GM12878 (cell line): Measurements from ENCODE around the gene ADISSP. TPM values are rescaled to one million over a fixed set of nuclear protein-coding genes. Genes with fewer than 3 reads are reported as not detected.

Experiments used
- ATAC-seq: fragments of 200-7000 bp; cut with Tn5 transposase; 3 replicates; pipeline ENCODE4 v1.9.1; 2020; ENCODE audit warnings: mild to moderate bottlenecking, moderate library complexity
- BruUV-seq: library from RNA; stranded (reverse); fragments of 400-500 nt; replicated peaks from 2 replicates; lab custom pipeline; 2021; lab: Mats Ljungman, UMichigan
- CTCF ChIA-PET: fragments of 300-600 bp; sonication (Branson Sonifier 250); formaldehyde crosslinking; extraction: SDS; loops from one replicate; lab custom pipeline; 2021; ENCODE audit warnings: inconsistent platforms; lab: Yijun Ruan, JAX
- POLR2A ChIA-PET: fragments of 350-600 bp; formaldehyde crosslinking; extraction: SDS; loops from one replicate; lab custom pipeline; 2021; ENCODE audit warnings: inconsistent platforms; lab: Charles Lee
- RAD21 ChIA-PET: fragments of 300-600 bp; sonication (Branson Sonifier 250); formaldehyde crosslinking; loops from one replicate; lab custom pipeline; 2023; ENCODE audit warnings: antibody characterized with exemption; ENCODE audit not compliant: unreplicated experiment; lab: Charles Lee
- SMC1A ChIA-PET: fragments of 300-600 bp; sonication (Branson Sonifier 250); formaldehyde crosslinking; loops from one replicate; lab custom pipeline; 2023; ENCODE audit not compliant: unreplicated experiment, uncharacterized antibody; lab: Charles Lee
- DNase-seq: peaks from one replicate; pipeline ENCODE4 v3.0.0-alpha.2; 2011; ENCODE audit warnings: low read depth, low spot score
- FAIRE-seq: peaks from 3 replicates; lab custom pipeline; 2011; peaks lifted over from hg19 to GRCh38; lab: Jason Lieb, UNC
- H2AFZ ChIP-seq: 2 replicates; pipeline ENCODE4 v1.6.0; 2011; ENCODE audit warnings: low read depth, low read length, control low read depth; ENCODE audit not compliant: control insufficient read depth
- H3K27ac ChIP-seq: 2 replicates; pipeline ENCODE4 v1.5.1; 2011; ENCODE audit warnings: control low read depth; ENCODE audit not compliant: control insufficient read depth, insufficient read depth
- H3K27me3 ChIP-seq, 2 experiments: replicated peaks in 1 of 2; 2 replicates each; pipeline versions ENCODE4 v1.6.0 to v1.6.1; 2011; ENCODE audit warnings: low read length in 1 of 2; ENCODE audit not compliant: control insufficient read depth in 2 of 2, insufficient read depth in 2 of 2
- H3K36me3 ChIP-seq, 2 experiments: 2 replicates each; pipeline ENCODE4 v1.5.1; 2011; ENCODE audit warnings: low read length in 1 of 2; ENCODE audit not compliant: control insufficient read depth in 2 of 2, insufficient read depth in 2 of 2
- H3K4me1 ChIP-seq: 2 replicates; pipeline ENCODE4 v1.6.1; 2011; ENCODE audit warnings: mild to moderate bottlenecking, low read length, moderate library complexity, mixed read lengths; ENCODE audit not compliant: control insufficient read depth, insufficient read depth
- H3K4me2 ChIP-seq: 2 replicates; pipeline ENCODE4 v1.6.0; 2011; ENCODE audit warnings: control low read depth; ENCODE audit not compliant: control insufficient read depth, insufficient read depth
- H3K4me3 ChIP-seq: fragments of 200-600 bp; sonication (generic); 2 replicates; pipeline ENCODE4 v1.5.1; 2016
- H3K79me2 ChIP-seq: 2 replicates; pipeline ENCODE4 v1.6.0; 2011; ENCODE audit warnings: low read length; ENCODE audit not compliant: control insufficient read depth, insufficient read depth
- H3K9ac ChIP-seq: 2 replicates; pipeline ENCODE4 v1.8.0; 2011; ENCODE audit warnings: low read length, control low read depth, mixed read lengths; ENCODE audit not compliant: control insufficient read depth, insufficient read depth
- H3K9me3 ChIP-seq: replicated peaks from 3 replicates; pipeline ENCODE4 v1.5.1; 2011; ENCODE audit warnings: mild to moderate bottlenecking, low read length; ENCODE audit not compliant: control insufficient read depth, insufficient read depth
- H4K20me1 ChIP-seq: 2 replicates; pipeline ENCODE4 v1.6.0; 2011; ENCODE audit not compliant: control insufficient read depth, insufficient read depth
- BMI1 ChIP-seq: fragments of 450-650 bp; IDR thresholded peaks from 2 replicates; pipeline ENCODE4 v1.6.1; 2016; ENCODE audit warnings: mild to moderate bottlenecking, moderate library complexity, borderline replicate concordance
- CREB1 ChIP-seq: IDR thresholded peaks from 2 replicates; pipeline ENCODE4 v1.6.1; 2012; ENCODE audit warnings: low read depth, mild to moderate bottlenecking, inconsistent platforms
- CREM ChIP-seq: IDR thresholded peaks from 2 replicates; pipeline ENCODE4 v1.6.1; 2014; ENCODE audit warnings: antibody characterized with exemption, low read depth
- FOXK2 ChIP-seq: fragments of 450-650 bp; IDR thresholded peaks from 2 replicates; pipeline ENCODE4 v1.6.1; 2017; ENCODE audit warnings: mild to moderate bottlenecking, moderate library complexity
- HCFC1 ChIP-seq: fragments of 150-350 bp; IDR thresholded peaks from 2 replicates; pipeline ENCODE4 v1.6.1; 2014; ENCODE audit warnings: low read length
- HDAC2 ChIP-seq: fragments of 200-600 bp; sonication (generic); IDR thresholded peaks from 2 replicates; pipeline ENCODE4 v1.6.1; 2017
- LARP7 ChIP-seq: fragments of 450-650 bp; IDR thresholded peaks from 2 replicates; pipeline ENCODE4 v1.6.1; 2017; ENCODE audit warnings: mild to moderate bottlenecking
- MTA2 ChIP-seq: fragments of 450-650 bp; IDR thresholded peaks from 2 replicates; pipeline ENCODE4 v1.6.1; 2016; ENCODE audit warnings: low read depth, mild to moderate bottlenecking, moderate library complexity
- NRF1 ChIP-seq: conservative IDR thresholded peaks from 2 replicates; pipeline ENCODE4 v1.6.1; 2011; ENCODE audit warnings: mild to moderate bottlenecking, low read depth, low read length, improper control_type of control experiment
- POLR2AphosphoS2 ChIP-seq: IDR thresholded peaks from 2 replicates; pipeline ENCODE4 v1.6.1; 2011; ENCODE audit warnings: low read depth, mild to moderate bottlenecking, low read length, improper control_type of control experiment, moderate library complexity
- STAT1 ChIP-seq: fragments of 450-650 bp; conservative IDR thresholded peaks from 2 replicates; pipeline ENCODE4 v1.6.1; 2014; ENCODE audit warnings: antibody characterized with exemption, mild to moderate bottlenecking
- SUPT20H ChIP-seq: IDR thresholded peaks from 2 replicates; pipeline ENCODE4 v1.6.1; 2011; ENCODE audit warnings: low read depth, mild to moderate bottlenecking, low read length, moderate library complexity, borderline replicate concordance; ENCODE audit not compliant: control insufficient read depth
- TAF1 ChIP-seq: IDR thresholded peaks from 2 replicates; pipeline ENCODE4 v1.6.1; 2011; ENCODE audit warnings: mild to moderate bottlenecking, low read depth, low read length, borderline replicate concordance
- TCF3 ChIP-seq: IDR thresholded peaks from 2 replicates; pipeline ENCODE4 v1.6.1; 2012; ENCODE audit warnings: low read depth, mild to moderate bottlenecking, low read length, borderline replicate concordance; ENCODE audit not compliant: insufficient read depth
- WGBS: methylation state at CpG from one replicate; pipeline ENCODE4 v1.1.6; 2016; ENCODE audit warnings: low lambda C conversion rate; ENCODE audit not compliant: insufficient replicate concordance, insufficient coverage; ENCODE audit errors: missing lambda C conversion rate; 5-methylcytosine and 5-hydroxymethylcytosine counted together
- in situ Hi-C: fragments of 300-500 bp; cut with MboI; formaldehyde crosslinking; loops from 9 replicates; pipeline ENCODE4 v1.14.3; 2018; ENCODE audit warnings: mixed read lengths
- intact Hi-C: fragments of 100-400 bp; cut with micrococcal nuclease; formaldehyde crosslinking; loops from one replicate; pipeline ENCODE4 v1.14.2; 2022; ENCODE audit not compliant: unreplicated experiment
- polyA plus RNA-seq, 11 experiments: library from polyadenylated mRNA; depleted of rRNA in 4 of 11; unstranded in 6 of 11; stranded (reverse) in 5 of 11; fragments of >200 nt; fragmentation: Nextera tagmentation in 4 of 11; fragmentation: Illumina TruSeq in 1 of 11; extraction: Ambion mirVana in 4 of 11; extraction: Trizol in 1 of 11; gene quantifications; 1 replicate in 1 of 11; 2 replicates in 10 of 11; pipeline versions ENCODE4 v1.2.1 to v1.2.3, GENCODE V29; 2011 to 2016; ENCODE audit warnings: inconsistent platforms in 2 of 11, missing spikeins in 2 of 11, low read depth in 1 of 11
- total RNA-seq, 4 experiments: library from RNA; depleted of rRNA in 3 of 4; stranded (reverse); fragments of >200 nt in 3 of 4; fragmentation: Illumina TruSeq in 1 of 4; extraction: Trizol in 1 of 4; gene quantifications; 2 replicates each; pipeline versions ENCODE4 v1.2.1 to v1.2.3, GENCODE V29; 2013 to 2021
- TF ChIP-seq, protein P1 (sequence below): fragments of 150-350 bp; IDR thresholded peaks from 2 replicates; pipeline ENCODE4 v1.6.1; 2014; ENCODE audit warnings: mild to moderate bottlenecking, low read depth, low read length
- TF ChIP-seq, protein P2 (sequence below): fragments of 450-650 bp; IDR thresholded peaks from 2 replicates; pipeline ENCODE4 v1.6.1; 2017; ENCODE audit warnings: mild to moderate bottlenecking, moderate library complexity
- TF ChIP-seq, protein P3 (sequence below): fragments of 450-650 bp; conservative IDR thresholded peaks from 2 replicates; pipeline ENCODE4 v1.6.1; 2017; ENCODE audit warnings: mild to moderate bottlenecking, moderate library complexity
- TF ChIP-seq, protein P4 (sequence below): IDR thresholded peaks from 2 replicates; pipeline ENCODE4 v1.6.1; 2011; ENCODE audit warnings: borderline replicate concordance, low read depth, mild to moderate bottlenecking, moderate library complexity, mixed read lengths, low read length; ENCODE audit not compliant: insufficient read depth; ENCODE audit errors: extremely low read length

The ADISSP gene
- total and polyA plus RNA-seq, 10 of the 15 experiments (the other 5 are each of a cell fraction or from before 2014, with no cell fraction given) = 0.80 to 96.3 (median 38.6) TPM

DNA sequence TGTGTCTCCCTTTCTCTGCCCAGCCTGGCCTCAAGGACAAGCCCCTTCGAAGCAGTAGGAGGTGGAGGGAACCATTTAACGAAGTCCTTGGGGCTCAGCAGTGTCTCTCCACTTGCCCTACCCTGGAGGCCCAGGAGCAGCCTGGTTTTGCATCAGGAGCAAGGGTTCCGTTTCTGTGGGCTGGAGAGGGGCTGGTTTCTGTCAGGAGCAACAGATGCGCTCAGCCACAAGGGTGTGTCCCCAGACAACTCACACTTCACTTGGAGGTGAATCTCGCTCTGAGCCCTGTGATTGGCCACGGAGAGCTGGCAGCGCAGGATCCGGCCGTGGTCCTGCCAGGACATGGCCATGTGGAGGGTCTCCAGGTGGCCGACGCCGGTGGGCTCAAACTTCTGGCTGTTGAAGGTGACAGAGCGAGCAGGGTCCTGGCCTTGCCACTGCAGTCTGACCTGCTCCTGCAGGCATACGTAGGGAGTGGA lies 62.0 kb downstream of the ADISSP start:
- H3K79me2 ChIP-seq = no peaks in the 10 kb centered on the region
- H3K27me3 ChIP-seq = peaks cover 0 to 2% of the 10 kb centered on the region in 2 experiments; a peak in 2 of 4 replicates
- BruUV-seq = no TSS peak
- H3K4me2 ChIP-seq = no peak overlapping the region
- ATAC-seq (no peak), DNase-seq (no peak), FAIRE-seq (no peak)
- H3K9ac ChIP-seq = no peak overlapping the region
- intact Hi-C loops = no loop called here
- no peaks in the 10 kb centered on the region for H3K4me1 ChIP-seq
- WGBS = 36% methylated on average over 14 of the region's 14 CpGs
- no peaks in the 10 kb centered on the region for H3K36me3 ChIP-seq
- ChIA-PET SMC1A (no interaction called here), CTCF (interaction anchor here (1.1 kb wide), 1 partner anchor 11 kb away, joined by 3 read pairs; no protein-coding TSS in a partner anchor), RAD21 (no interaction called here), POLR2A (no interaction called here)
- H3K27ac ChIP-seq = no peak overlapping the region
- no peaks in the 10 kb centered on the region for H3K9me3 ChIP-seq
- in situ Hi-C loops = no loop called here
- H2AFZ ChIP-seq = no peak overlapping the region
- no peak overlapping the region for H3K4me3 ChIP-seq
- H4K20me1 ChIP-seq = no peaks in the 10 kb centered on the region
- TF ChIP-seq HCFC1 = no peak
- no peak for TF ChIP-seq MTA2
- no peak for TF ChIP-seq CREM
- TF ChIP-seq, protein P1, sequence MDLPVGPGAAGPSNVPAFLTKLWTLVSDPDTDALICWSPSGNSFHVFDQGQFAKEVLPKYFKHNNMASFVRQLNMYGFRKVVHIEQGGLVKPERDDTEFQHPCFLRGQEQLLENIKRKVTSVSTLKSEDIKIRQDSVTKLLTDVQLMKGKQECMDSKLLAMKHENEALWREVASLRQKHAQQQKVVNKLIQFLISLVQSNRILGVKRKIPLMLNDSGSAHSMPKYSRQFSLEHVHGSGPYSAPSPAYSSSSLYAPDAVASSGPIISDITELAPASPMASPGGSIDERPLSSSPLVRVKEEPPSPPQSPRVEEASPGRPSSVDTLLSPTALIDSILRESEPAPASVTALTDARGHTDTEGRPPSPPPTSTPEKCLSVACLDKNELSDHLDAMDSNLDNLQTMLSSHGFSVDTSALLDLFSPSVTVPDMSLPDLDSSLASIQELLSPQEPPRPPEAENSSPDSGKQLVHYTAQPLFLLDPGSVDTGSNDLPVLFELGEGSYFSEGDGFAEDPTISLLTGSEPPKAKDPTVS = no peak
- TF ChIP-seq BMI1 = no peak
- TF ChIP-seq, protein P2, sequence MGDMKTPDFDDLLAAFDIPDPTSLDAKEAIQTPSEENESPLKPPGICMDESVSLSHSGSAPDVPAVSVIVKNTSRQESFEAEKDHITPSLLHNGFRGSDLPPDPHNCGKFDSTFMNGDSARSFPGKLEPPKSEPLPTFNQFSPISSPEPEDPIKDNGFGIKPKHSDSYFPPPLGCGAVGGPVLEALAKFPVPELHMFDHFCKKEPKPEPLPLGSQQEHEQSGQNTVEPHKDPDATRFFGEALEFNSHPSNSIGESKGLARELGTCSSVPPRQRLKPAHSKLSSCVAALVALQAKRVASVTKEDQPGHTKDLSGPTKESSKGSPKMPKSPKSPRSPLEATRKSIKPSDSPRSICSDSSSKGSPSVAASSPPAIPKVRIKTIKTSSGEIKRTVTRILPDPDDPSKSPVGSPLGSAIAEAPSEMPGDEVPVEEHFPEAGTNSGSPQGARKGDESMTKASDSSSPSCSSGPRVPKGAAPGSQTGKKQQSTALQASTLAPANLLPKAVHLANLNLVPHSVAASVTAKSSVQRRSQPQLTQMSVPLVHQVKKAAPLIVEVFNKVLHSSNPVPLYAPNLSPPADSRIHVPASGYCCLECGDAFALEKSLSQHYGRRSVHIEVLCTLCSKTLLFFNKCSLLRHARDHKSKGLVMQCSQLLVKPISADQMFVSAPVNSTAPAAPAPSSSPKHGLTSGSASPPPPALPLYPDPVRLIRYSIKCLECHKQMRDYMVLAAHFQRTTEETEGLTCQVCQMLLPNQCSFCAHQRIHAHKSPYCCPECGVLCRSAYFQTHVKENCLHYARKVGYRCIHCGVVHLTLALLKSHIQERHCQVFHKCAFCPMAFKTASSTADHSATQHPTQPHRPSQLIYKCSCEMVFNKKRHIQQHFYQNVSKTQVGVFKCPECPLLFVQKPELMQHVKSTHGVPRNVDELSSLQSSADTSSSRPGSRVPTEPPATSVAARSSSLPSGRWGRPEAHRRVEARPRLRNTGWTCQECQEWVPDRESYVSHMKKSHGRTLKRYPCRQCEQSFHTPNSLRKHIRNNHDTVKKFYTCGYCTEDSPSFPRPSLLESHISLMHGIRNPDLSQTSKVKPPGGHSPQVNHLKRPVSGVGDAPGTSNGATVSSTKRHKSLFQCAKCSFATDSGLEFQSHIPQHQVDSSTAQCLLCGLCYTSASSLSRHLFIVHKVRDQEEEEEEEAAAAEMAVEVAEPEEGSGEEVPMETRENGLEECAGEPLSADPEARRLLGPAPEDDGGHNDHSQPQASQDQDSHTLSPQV = no peak
- TF ChIP-seq STAT1 = no peak
- TF ChIP-seq TCF3 = no peak
- TF ChIP-seq POLR2AphosphoS2 = no peak
- TF ChIP-seq FOXK2 = no peak
- TF ChIP-seq, protein P3, sequence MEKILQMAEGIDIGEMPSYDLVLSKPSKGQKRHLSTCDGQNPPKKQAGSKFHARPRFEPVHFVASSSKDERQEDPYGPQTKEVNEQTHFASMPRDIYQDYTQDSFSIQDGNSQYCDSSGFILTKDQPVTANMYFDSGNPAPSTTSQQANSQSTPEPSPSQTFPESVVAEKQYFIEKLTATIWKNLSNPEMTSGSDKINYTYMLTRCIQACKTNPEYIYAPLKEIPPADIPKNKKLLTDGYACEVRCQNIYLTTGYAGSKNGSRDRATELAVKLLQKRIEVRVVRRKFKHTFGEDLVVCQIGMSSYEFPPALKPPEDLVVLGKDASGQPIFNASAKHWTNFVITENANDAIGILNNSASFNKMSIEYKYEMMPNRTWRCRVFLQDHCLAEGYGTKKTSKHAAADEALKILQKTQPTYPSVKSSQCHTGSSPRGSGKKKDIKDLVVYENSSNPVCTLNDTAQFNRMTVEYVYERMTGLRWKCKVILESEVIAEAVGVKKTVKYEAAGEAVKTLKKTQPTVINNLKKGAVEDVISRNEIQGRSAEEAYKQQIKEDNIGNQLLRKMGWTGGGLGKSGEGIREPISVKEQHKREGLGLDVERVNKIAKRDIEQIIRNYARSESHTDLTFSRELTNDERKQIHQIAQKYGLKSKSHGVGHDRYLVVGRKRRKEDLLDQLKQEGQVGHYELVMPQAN = no peak
- no peak for TF ChIP-seq HDAC2
- TF ChIP-seq SUPT20H = no peak
- TF ChIP-seq, protein P4, sequence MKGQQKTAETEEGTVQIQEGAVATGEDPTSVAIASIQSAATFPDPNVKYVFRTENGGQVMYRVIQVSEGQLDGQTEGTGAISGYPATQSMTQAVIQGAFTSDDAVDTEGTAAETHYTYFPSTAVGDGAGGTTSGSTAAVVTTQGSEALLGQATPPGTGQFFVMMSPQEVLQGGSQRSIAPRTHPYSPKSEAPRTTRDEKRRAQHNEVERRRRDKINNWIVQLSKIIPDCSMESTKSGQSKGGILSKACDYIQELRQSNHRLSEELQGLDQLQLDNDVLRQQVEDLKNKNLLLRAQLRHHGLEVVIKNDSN = no peak
- no peak for TF ChIP-seq TAF1
- TF ChIP-seq CREB1 = no peak
- no peak for TF ChIP-seq LARP7
- no peak for TF ChIP-seq NRF1
